HCT116 (cell line): ENCODE measurements around the gene MXRA7. TPM values are rescaled to one million over a fixed set of nuclear protein-coding genes. Genes with fewer than 3 reads are reported as not detected.
A peak's percentile ranks its signal among the peaks of the same experiment; 100 is the strongest.
"Not testable (repeated sequence)": the region's sequence is repeated elsewhere in the genome, so short reads cannot be mapped to it uniquely, and the experiment has no call there.

Source experiments
- ATAC-seq: fragments of 200-7000 bp; cut with Tn5 transposase; 2 replicates; pipeline ENCODE4 v1.9.1; 2020; ENCODE audit warnings: mild to moderate bottlenecking, moderate library complexity
- BruUV-seq: library from RNA; stranded (reverse); fragments of 400-500 nt; replicated peaks from 2 replicates; lab custom pipeline; 2021; lab: Mats Ljungman, UMichigan
- CTCF ChIA-PET: fragments of 300-600 bp; sonication (Branson Sonifier 250); formaldehyde crosslinking; loops from one replicate; lab custom pipeline; 2021; ENCODE audit warnings: antibody characterized with exemption; lab: Charles Lee
- POLR2A ChIA-PET: fragments of 300-600, 350-600 bp; sonication (Branson Sonifier 250); formaldehyde crosslinking; loops from one replicate; lab custom pipeline; 2021; ENCODE audit warnings: antibody characterized with exemption; lab: Charles Lee
- RAD21 ChIA-PET, 2 experiments: fragments of 300-600 bp; sonication (Branson Sonifier 250); formaldehyde crosslinking; loops; one replicate each; lab custom pipeline; 2023; ENCODE audit warnings: low total read pairs in 2 of 2; ENCODE audit not compliant: uncharacterized antibody in 2 of 2, unreplicated experiment in 2 of 2, low non-redundant PET in 1 of 2; lab: Charles Lee
- DNase-seq: peaks from one replicate; pipeline ENCODE4 v3.0.0-alpha.2; 2010; ENCODE audit warnings: low read depth, low spot score
- H2AFZ ChIP-seq: fragments of 200-600 bp; shearing (Covaris generic), sonication (generic); 2 replicates; pipeline ENCODE4 v1.6.1; 2017; ENCODE audit warnings: low read depth, mixed run types, mixed read lengths, antibody characterized with exemption, low read length; ENCODE audit not compliant: poor library complexity, severe bottlenecking
- H3K27ac ChIP-seq: 2 replicates; pipeline ENCODE4 v1.5.1; 2012; ENCODE audit warnings: low read depth, low read length
- H3K27me3 ChIP-seq: fragments of 200-600 bp; sonication (generic); 2 replicates; pipeline ENCODE4 v1.6.1; 2016; ENCODE audit warnings: mixed run types, low read length, mixed read lengths; ENCODE audit not compliant: insufficient read depth
- H3K36me3 ChIP-seq, 2 experiments: fragments of 200-500 bp in 1 of 2; fragments of 200-600 bp in 1 of 2; sonication (Bioruptor generic) in 1 of 2; sonication (generic) in 1 of 2; 2 replicates each; pipeline versions ENCODE4 v1.5.1 to v1.6.1; 2014 to 2016; ENCODE audit warnings: low read length in 2 of 2, inconsistent platforms in 1 of 2, mixed read lengths in 1 of 2, mixed run types in 1 of 2; ENCODE audit not compliant: insufficient read depth in 2 of 2, control insufficient read depth in 1 of 2
- H3K4me1 ChIP-seq, 2 experiments: fragments of 200-600 bp in 1 of 2; sonication (generic) in 1 of 2; 2 replicates each; pipeline versions ENCODE4 v1.5.1 to v1.6.1; 2012 to 2017; ENCODE audit warnings: low read length in 2 of 2, inconsistent platforms in 1 of 2, mild to moderate bottlenecking in 1 of 2, mixed read lengths in 1 of 2, mixed run types in 1 of 2, moderate library complexity in 1 of 2; ENCODE audit not compliant: insufficient read depth in 2 of 2, control insufficient read depth in 1 of 2
- H3K4me2 ChIP-seq: fragments of 200-600 bp; sonication (generic); 2 replicates; pipeline ENCODE4 v1.6.1; 2017; ENCODE audit warnings: mixed run types, low read length, mixed read lengths
- H3K4me3 ChIP-seq, 2 experiments: fragments of 200-600 bp in 1 of 2; sonication (generic) in 1 of 2; replicated peaks in 1 of 2; 2 replicates each; pipeline ENCODE4 v1.5.1; 2011 to 2016; ENCODE audit warnings: low read length in 2 of 2, control low read depth in 1 of 2, low read depth in 1 of 2, mild to moderate bottlenecking in 1 of 2, mixed read lengths in 1 of 2, mixed run types in 1 of 2
- H3K79me2 ChIP-seq: fragments of 200-600 bp; sonication (generic); 2 replicates; pipeline ENCODE4 v1.6.1; 2017; ENCODE audit warnings: mild to moderate bottlenecking, mixed run types, low read length, moderate library complexity, mixed read lengths; ENCODE audit not compliant: insufficient read depth
- H3K9ac ChIP-seq: fragments of 200-600 bp; sonication (generic); 2 replicates; pipeline ENCODE4 v1.6.1; 2016; ENCODE audit warnings: low read length, mixed read lengths
- H3K9me2 ChIP-seq: fragments of 200-600 bp; sonication (generic), shearing (Covaris generic); 2 replicates; pipeline ENCODE4 v1.6.1; 2017; ENCODE audit warnings: mixed run types, mild to moderate bottlenecking, moderate library complexity; ENCODE audit not compliant: insufficient read depth
- H3K9me3 ChIP-seq, 2 experiments: fragments of 200-500 bp in 1 of 2; fragments of 200-600 bp in 1 of 2; sonication (Bioruptor generic) in 1 of 2; sonication (generic) in 1 of 2; 2 replicates each; pipeline ENCODE4 v1.6.1; 2014 to 2017; ENCODE audit warnings: low read length in 2 of 2, mixed read lengths in 2 of 2, inconsistent platforms in 1 of 2, low read depth in 1 of 2, mild to moderate bottlenecking in 1 of 2, mixed run types in 1 of 2, moderate library complexity in 1 of 2; ENCODE audit not compliant: control insufficient read depth in 1 of 2, insufficient read depth in 1 of 2
- H4K20me1 ChIP-seq: fragments of 200-600 bp; sonication (generic), shearing (Covaris generic); 2 replicates; pipeline ENCODE4 v1.6.1; 2017; ENCODE audit warnings: mixed run types, mild to moderate bottlenecking, moderate library complexity; ENCODE audit not compliant: insufficient read depth
- CEBPB ChIP-seq: IDR thresholded peaks from 2 replicates; pipeline ENCODE4 v1.6.1; 2012; ENCODE audit warnings: low read depth
- EGR1 ChIP-seq: IDR thresholded peaks from 2 replicates; pipeline ENCODE4 v1.6.1; 2012; ENCODE audit warnings: low read depth
- ELF1 ChIP-seq: IDR thresholded peaks from 2 replicates; pipeline ENCODE4 v1.6.1; 2012; ENCODE audit warnings: low read depth, borderline replicate concordance
- EZH2phosphoT487 ChIP-seq: fragments of 200-600 bp; IDR thresholded peaks from 2 replicates; pipeline ENCODE4 v1.6.1; 2018; ENCODE audit warnings: antibody characterized with exemption, borderline replicate concordance
- FOSL1 ChIP-seq: IDR thresholded peaks from 2 replicates; pipeline ENCODE4 v1.6.1; 2012; ENCODE audit warnings: low read depth
- JUND ChIP-seq: IDR thresholded peaks from 2 replicates; pipeline ENCODE4 v1.6.1; 2012
- POLR2AphosphoS5 ChIP-seq: IDR thresholded peaks from 2 replicates; pipeline ENCODE4 v1.6.1; 2011; ENCODE audit warnings: mild to moderate bottlenecking, low read depth, low read length, moderate library complexity
- SIN3A ChIP-seq: IDR thresholded peaks from 2 replicates; pipeline ENCODE4 v1.6.1; 2012; ENCODE audit warnings: low read depth
- SRF ChIP-seq: IDR thresholded peaks from 2 replicates; pipeline ENCODE4 v1.6.1; 2012; ENCODE audit warnings: low read depth
- TCF7L2 ChIP-seq: IDR thresholded peaks from 2 replicates; pipeline ENCODE4 v1.7.0; 2011; ENCODE audit warnings: borderline replicate concordance, inconsistent platforms; ENCODE audit not compliant: insufficient read depth, insufficient read length; ENCODE audit errors: extremely low read depth
- YY1 ChIP-seq: IDR thresholded peaks from 2 replicates; pipeline ENCODE4 v1.6.1; 2011; ENCODE audit warnings: low read length, low read depth, moderate library complexity, mild to moderate bottlenecking; ENCODE audit not compliant: insufficient replicate concordance; ENCODE audit errors: extremely low read depth
- ZFX ChIP-seq: fragments of 450-650 bp; IDR thresholded peaks from 2 replicates; pipeline ENCODE4 v1.6.1; 2017
- intact Hi-C: fragments of 100-400 bp; cut with micrococcal nuclease; formaldehyde crosslinking; loops from 2 replicates; pipeline ENCODE4 v1.10.0; 2022
- total RNA-seq: library from RNA; stranded (reverse); gene quantifications from one replicate; pipeline ENCODE4 v1.2.1, GENCODE V29; 2021; ENCODE audit not compliant: unreplicated experiment
- TF ChIP-seq, protein P1 (sequence below): IDR thresholded peaks from 2 replicates; pipeline ENCODE4 v1.6.1; 2012
- TF ChIP-seq, protein P2 (sequence below), 3 experiments: fragments of 200-600 bp in 1 of 3; sonication (generic) in 1 of 3; IDR thresholded peaks in 2 of 3; conservative IDR thresholded peaks in 1 of 3; 2 replicates each; pipeline ENCODE4 v1.5.1; 2012 to 2017; ENCODE audit warnings: low read depth in 2 of 3, low read length in 2 of 3, antibody characterized with exemption in 1 of 3, borderline replicate concordance in 1 of 3, control low read depth in 1 of 3, mild to moderate bottlenecking in 1 of 3, mixed read lengths in 1 of 3, mixed run types in 1 of 3, moderate library complexity in 1 of 3; ENCODE audit not compliant: insufficient read depth in 1 of 3

Gene MXRA7
- total RNA-seq, 1 experiment from 2014 or later: 57.1 TPM

DNA sequence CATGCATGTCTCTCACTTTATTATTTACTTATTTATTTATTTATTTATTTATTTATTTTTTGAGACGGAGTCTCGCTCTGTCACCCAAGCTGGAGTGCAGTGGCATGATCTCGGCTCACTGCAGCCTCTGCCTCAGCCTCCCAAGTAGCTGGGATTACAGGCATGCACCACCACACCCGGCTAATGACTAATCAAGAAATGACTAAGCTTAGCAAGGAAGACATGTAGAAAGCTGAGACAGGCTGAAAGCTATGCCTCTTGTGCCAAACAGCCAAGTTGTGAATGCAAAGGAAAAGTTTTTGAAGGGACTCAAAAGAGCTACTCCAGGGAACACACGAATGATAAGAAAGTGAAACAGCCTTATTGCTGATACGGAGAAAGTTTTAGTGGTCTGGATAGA, 35.0 kb upstream of the MXRA7 start:
- POLR2A ChIA-PET: interaction anchor here (0.6 to 1.3 kb wide), 2 partner anchors 8 to 14 kb away, joined by 3 to 4 read pairs; partner anchors contain the start of gene MFSD11
- TF ChIP-seq FOSL1: peak; percentile 31; the same call in 1 of the 2 replicates
- Histone ChIP-seq H3K4me2 (peak overlapping the region; percentile 17; the same call in 1 of the 2 replicates), H3K4me1 (peaks cover 0 to 12% of the 10 kb centered on the region in 2 experiments; a peak in 2 of 4 replicates), H3K36me3 (peaks cover 2 to 24% of the 10 kb centered on the region in 2 experiments; a peak in 1 of 4 replicates)
- intact Hi-C loops: loop anchor here (2.0 kb wide), 1 partner anchor 23 kb away; no protein-coding TSS in a partner anchor
- CTCF ChIA-PET, H3K27me3 ChIP-seq, H3K79me2 ChIP-seq, RAD21 ChIA-PET, H2AFZ ChIP-seq, BruUV-seq, H3K9me2 ChIP-seq, H3K4me3 ChIP-seq, H4K20me1 ChIP-seq, DNase-seq, H3K9me3 ChIP-seq, H3K27ac ChIP-seq, H3K9ac ChIP-seq: not testable (repeated sequence)
- ATAC-seq: peak; percentile 55

DNA sequence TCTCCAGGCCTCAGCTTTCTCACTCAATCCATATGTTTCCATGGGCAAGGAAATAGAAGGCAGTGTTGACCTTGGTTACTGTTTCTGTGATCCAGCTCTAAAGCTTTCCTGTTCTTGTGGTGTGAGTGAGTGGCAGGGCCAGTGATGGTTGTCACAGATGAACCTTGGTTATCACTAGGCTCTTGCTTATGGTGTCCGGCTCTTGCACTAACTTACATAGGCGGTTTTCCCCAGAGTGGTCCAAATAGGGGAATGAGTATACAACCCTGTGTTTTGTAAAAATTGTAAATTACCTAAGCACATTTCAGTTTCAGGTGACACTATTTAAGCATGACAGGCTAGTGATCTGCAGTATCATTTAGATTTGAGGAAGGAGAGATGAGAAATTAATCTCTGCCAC, 34.0 kb upstream of the MXRA7 start:
- peaks cover 0 to 2% of the 10 kb centered on the region in 2 experiments; a peak in 1 of 4 replicates for H3K9me3 ChIP-seq
- no peaks in the 10 kb centered on the region for H3K27me3 ChIP-seq
- no TSS peak for BruUV-seq
- no peak overlapping the region for H3K4me3 ChIP-seq
- no peak overlapping the region for H3K27ac ChIP-seq
- H3K36me3 ChIP-seq: peaks cover 2 to 24% of the 10 kb centered on the region in 2 experiments; a peak in 1 of 4 replicates
- peaks cover 0 to 12% of the 10 kb centered on the region in 2 experiments; a peak in 2 of 4 replicates for H3K4me1 ChIP-seq
- no peaks in the 10 kb centered on the region for H3K9me2 ChIP-seq
- no peaks in the 10 kb centered on the region for H3K79me2 ChIP-seq
- TF ChIP-seq SRF: no peak
- TF ChIP-seq EZH2phosphoT487: no peak
- no peak for TF ChIP-seq TCF7L2
- no peak for TF ChIP-seq YY1
- no peak for TF ChIP-seq ELF1
- TF ChIP-seq ZFX: no peak
- TF ChIP-seq JUND: no peak
- TF ChIP-seq CEBPB: no peak
- no peak for TF ChIP-seq POLR2AphosphoS5
- TF ChIP-seq EGR1: no peak
- TF ChIP-seq, protein P1, sequence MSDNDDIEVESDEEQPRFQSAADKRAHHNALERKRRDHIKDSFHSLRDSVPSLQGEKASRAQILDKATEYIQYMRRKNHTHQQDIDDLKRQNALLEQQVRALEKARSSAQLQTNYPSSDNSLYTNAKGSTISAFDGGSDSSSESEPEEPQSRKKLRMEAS: no peak
- TF ChIP-seq, protein P2, sequence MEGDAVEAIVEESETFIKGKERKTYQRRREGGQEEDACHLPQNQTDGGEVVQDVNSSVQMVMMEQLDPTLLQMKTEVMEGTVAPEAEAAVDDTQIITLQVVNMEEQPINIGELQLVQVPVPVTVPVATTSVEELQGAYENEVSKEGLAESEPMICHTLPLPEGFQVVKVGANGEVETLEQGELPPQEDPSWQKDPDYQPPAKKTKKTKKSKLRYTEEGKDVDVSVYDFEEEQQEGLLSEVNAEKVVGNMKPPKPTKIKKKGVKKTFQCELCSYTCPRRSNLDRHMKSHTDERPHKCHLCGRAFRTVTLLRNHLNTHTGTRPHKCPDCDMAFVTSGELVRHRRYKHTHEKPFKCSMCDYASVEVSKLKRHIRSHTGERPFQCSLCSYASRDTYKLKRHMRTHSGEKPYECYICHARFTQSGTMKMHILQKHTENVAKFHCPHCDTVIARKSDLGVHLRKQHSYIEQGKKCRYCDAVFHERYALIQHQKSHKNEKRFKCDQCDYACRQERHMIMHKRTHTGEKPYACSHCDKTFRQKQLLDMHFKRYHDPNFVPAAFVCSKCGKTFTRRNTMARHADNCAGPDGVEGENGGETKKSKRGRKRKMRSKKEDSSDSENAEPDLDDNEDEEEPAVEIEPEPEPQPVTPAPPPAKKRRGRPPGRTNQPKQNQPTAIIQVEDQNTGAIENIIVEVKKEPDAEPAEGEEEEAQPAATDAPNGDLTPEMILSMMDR (IDR thresholded peaks at IDR 0.05 in 2 of 3, conservative IDR thresholded peaks at IDR 0.05 in 1 of 3; ENCODE audit: borderline replicate concordance in 1 of 3, insufficient read depth in 1 of 3, low read depth in 2 of 3, low read length in 2 of 3): no peak
- no peak for TF ChIP-seq SIN3A
- intact Hi-C loops: loop anchor here (2.0 kb wide), 1 partner anchor 24 kb away; no protein-coding TSS in a partner anchor
- ATAC-seq (no peak), DNase-seq (no peak)
- ChIA-PET CTCF (no interaction called here), POLR2A (no interaction called here), RAD21 (no interaction called here)
- no peaks in the 10 kb centered on the region for H4K20me1 ChIP-seq
- H3K4me2 ChIP-seq: no peak overlapping the region
- H3K9ac ChIP-seq: no peak overlapping the region
- H2AFZ ChIP-seq: no peak overlapping the region
